Smooth muscle cell (in vitro differentiated cells): ENCODE results near the gene ITPK1. TPM values are rescaled to one million over a fixed set of nuclear protein-coding genes. Genes with fewer than 3 reads are reported as not detected.

Source experiments
- DNase-seq: peaks from one replicate; lab custom pipeline; 2025; ENCODE audit not compliant: unreplicated experiment; lab: John Stamatoyannopoulos, UW
- H2AFZ ChIP-seq: fragments of 200-600 bp; sonication (generic); 2 replicates; pipeline ENCODE4 v1.6.0; 2016; ENCODE audit warnings: antibody characterized with exemption, low read depth, mild to moderate bottlenecking
- H3F3A ChIP-seq: fragments of 200-600 bp; sonication (generic); 2 replicates; pipeline ENCODE4 v1.6.0; 2017; ENCODE audit warnings: antibody characterized with exemption, low read depth
- H3K27ac ChIP-seq: fragments of 200-600 bp; sonication (generic); 2 replicates; pipeline ENCODE4 v1.5.1; 2016; ENCODE audit warnings: low read depth, mild to moderate bottlenecking
- H3K27me3 ChIP-seq: fragments of 200-600 bp; sonication (generic); 2 replicates; pipeline ENCODE4 v1.6.1; 2016; ENCODE audit warnings: low read depth, mild to moderate bottlenecking
- H3K36me3 ChIP-seq: fragments of 200-600 bp; sonication (generic); 2 replicates; pipeline ENCODE4 v1.5.1; 2016; ENCODE audit warnings: low read depth
- H3K4me1 ChIP-seq: fragments of 200-600 bp; sonication (generic); 2 replicates; pipeline ENCODE4 v1.5.1; 2016; ENCODE audit warnings: low read depth
- H3K4me2 ChIP-seq: fragments of 200-600 bp; sonication (generic); 2 replicates; pipeline ENCODE4 v1.6.0; 2016; ENCODE audit warnings: mild to moderate bottlenecking
- H3K4me3 ChIP-seq: fragments of 200-600 bp; sonication (generic); 2 replicates; pipeline ENCODE4 v1.5.1; 2016; ENCODE audit warnings: mild to moderate bottlenecking
- H3K79me2 ChIP-seq: fragments of 200-600 bp; sonication (generic); 2 replicates; pipeline ENCODE4 v1.6.0; 2016; ENCODE audit warnings: low read depth, mild to moderate bottlenecking
- H3K9ac ChIP-seq: fragments of 200-600 bp; sonication (generic); 2 replicates; pipeline ENCODE4 v1.6.0; 2016; ENCODE audit warnings: low read depth
- H3K9me3 ChIP-seq: fragments of 200-600 bp; sonication (generic); replicated peaks from 2 replicates; pipeline ENCODE4 v1.5.1; 2016; ENCODE audit warnings: low read depth
- H4K20me1 ChIP-seq: fragments of 200-600 bp; sonication (generic); 2 replicates; pipeline ENCODE4 v1.6.0; 2016; ENCODE audit warnings: low read depth
- WGBS: methylation state at CpG from one replicate; pipeline ENCODE4 v1.1.7; 2016; ENCODE audit warnings: low lambda C conversion rate; 5-methylcytosine and 5-hydroxymethylcytosine counted together
- polyA plus RNA-seq: library from polyadenylated mRNA; unstranded; fragments of >200 nt; fragmentation: Nextera tagmentation; extraction: Ambion mirVana; gene quantifications from 2 replicates; pipeline ENCODE4 v1.2.1, GENCODE V29; 2016
- total RNA-seq: library from RNA; depleted of rRNA; stranded (reverse); fragments of >200 nt; gene quantifications from 2 replicates; pipeline ENCODE4 v1.2.3, GENCODE V29; 2014
- TF ChIP-seq, protein P1 (sequence below): fragments of 200-600 bp; sonication (generic); IDR thresholded peaks from 2 replicates; pipeline ENCODE4 v1.5.1; 2017; ENCODE audit warnings: borderline replicate concordance, mild to moderate bottlenecking, antibody characterized with exemption; ENCODE audit not compliant: insufficient read depth, poor library complexity, severe bottlenecking

ITPK1 gene
- total and polyA plus RNA-seq, 2 experiments from 2014 or later = 9.2 to 14.2 TPM

DNA sequence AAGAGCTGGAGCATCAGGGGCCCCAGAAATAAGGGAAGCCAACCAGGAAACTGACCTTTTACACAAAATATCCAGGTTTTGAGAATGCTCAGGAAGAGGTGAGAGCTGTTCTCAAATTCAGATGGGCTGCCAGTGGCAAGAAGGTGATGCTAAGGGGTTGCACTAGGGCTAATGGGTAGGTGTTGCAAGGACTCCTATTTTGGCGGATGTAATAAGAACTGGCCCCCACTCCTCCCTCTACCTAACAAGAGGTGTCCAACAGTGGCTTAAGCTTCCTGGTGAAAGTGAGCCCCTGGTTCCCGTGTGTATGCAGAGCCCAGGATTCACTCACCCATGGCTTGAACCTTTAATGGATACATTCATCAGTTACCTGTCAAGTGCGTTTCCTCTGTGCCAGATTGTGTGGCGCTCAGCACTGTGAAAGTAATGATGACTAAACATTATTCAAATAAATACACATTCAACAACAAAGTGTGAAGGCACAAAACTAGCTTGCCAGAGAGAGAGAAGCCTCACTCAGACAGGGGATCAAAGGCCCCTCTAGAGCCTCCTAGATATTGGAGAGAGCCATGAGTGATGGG is 193.5 kb downstream of the ITPK1 start:
- H3K9ac ChIP-seq = no peak overlapping the region
- no peaks in the 10 kb centered on the region for H3K9me3 ChIP-seq
- TF ChIP-seq, protein P1, sequence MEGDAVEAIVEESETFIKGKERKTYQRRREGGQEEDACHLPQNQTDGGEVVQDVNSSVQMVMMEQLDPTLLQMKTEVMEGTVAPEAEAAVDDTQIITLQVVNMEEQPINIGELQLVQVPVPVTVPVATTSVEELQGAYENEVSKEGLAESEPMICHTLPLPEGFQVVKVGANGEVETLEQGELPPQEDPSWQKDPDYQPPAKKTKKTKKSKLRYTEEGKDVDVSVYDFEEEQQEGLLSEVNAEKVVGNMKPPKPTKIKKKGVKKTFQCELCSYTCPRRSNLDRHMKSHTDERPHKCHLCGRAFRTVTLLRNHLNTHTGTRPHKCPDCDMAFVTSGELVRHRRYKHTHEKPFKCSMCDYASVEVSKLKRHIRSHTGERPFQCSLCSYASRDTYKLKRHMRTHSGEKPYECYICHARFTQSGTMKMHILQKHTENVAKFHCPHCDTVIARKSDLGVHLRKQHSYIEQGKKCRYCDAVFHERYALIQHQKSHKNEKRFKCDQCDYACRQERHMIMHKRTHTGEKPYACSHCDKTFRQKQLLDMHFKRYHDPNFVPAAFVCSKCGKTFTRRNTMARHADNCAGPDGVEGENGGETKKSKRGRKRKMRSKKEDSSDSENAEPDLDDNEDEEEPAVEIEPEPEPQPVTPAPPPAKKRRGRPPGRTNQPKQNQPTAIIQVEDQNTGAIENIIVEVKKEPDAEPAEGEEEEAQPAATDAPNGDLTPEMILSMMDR = no peak
- 83% methylated on average over 4 of the region's 4 CpGs for WGBS
- no peak overlapping the region for H3K27ac ChIP-seq
- no peak overlapping the region for H2AFZ ChIP-seq
- H4K20me1 ChIP-seq = no peaks in the 10 kb centered on the region
- DNase-seq = no peak
- H3K36me3 ChIP-seq = no peaks in the 10 kb centered on the region
- H3K4me2 ChIP-seq = no peak overlapping the region
- H3K4me1 ChIP-seq = no peaks in the 10 kb centered on the region
- H3F3A ChIP-seq = no peaks in the 10 kb centered on the region
- H3K79me2 ChIP-seq = no peaks in the 10 kb centered on the region
- no peak overlapping the region for H3K4me3 ChIP-seq
- peaks cover 54% of the 10 kb centered on the region for H3K27me3 ChIP-seq

DNA sequence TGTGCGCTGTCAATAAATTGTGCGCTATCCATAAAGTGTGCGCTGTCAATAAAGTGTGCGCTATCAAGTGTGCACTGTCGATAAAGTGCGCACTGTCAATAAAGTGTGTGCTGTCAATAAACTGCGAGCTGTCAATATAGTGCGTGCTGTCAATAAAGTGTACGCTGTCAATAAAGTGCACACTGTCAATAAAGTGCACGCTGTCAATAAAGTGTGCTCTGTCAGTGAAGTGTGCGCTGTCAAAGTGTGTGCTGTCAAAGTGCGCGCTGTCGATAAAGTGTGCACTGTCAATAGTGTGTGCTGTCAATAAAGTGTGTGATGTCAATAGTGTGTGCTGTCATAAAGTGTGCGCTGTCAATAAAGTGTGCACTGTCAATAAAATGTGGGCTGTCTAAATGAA is 195.7 kb downstream of the ITPK1 start:
- no peaks in the 10 kb centered on the region for H3F3A ChIP-seq
- H3K27me3 ChIP-seq = peaks cover 50% of the 10 kb centered on the region
- no peak overlapping the region for H3K4me2 ChIP-seq
- H3K4me1 ChIP-seq = no peaks in the 10 kb centered on the region
- H3K9me3 ChIP-seq = no peaks in the 10 kb centered on the region
- H4K20me1 ChIP-seq = no peaks in the 10 kb centered on the region
- WGBS = 96% methylated on average over 15 of the region's 15 CpGs
- H3K79me2 ChIP-seq = no peaks in the 10 kb centered on the region
- no peak overlapping the region for H3K4me3 ChIP-seq
- TF ChIP-seq, protein P1 = no peak
- H3K36me3 ChIP-seq = no peaks in the 10 kb centered on the region
- H2AFZ ChIP-seq = no peak overlapping the region
- no peak for DNase-seq
- no peak overlapping the region for H3K9ac ChIP-seq
- no peak overlapping the region for H3K27ac ChIP-seq

DNA sequence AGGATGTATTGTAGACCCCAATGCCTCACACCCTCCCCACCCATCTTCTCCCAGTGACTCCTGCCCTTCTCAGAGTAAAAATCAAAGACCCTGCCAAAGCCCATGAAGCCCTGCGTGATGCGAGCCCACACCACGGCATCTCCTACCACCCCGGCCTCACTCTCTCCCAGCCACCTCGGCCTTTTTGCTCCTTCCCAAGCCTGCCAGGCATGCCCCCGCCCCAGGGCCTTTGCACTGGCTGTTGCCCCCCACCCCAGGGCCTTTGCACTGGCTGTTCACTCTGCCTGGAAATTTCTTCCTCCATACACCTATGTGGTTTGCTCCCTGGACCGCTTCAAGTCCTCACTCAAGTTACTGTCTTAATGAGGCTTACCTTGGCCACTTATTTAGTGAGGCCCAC is 197.8 kb downstream of the ITPK1 start:
- TF ChIP-seq, protein P1 = no peak
- Histone ChIP-seq H3K27me3 (peaks cover 30% of the 10 kb centered on the region), H3K79me2 (no peaks in the 10 kb centered on the region), H3K27ac (no peak overlapping the region), H3K4me1 (no peaks in the 10 kb centered on the region), H3K4me3 (no peak overlapping the region), H3F3A (no peaks in the 10 kb centered on the region), H3K36me3 (no peaks in the 10 kb centered on the region), H3K9me3 (no peaks in the 10 kb centered on the region), H3K4me2 (no peak overlapping the region), H3K9ac (no peak overlapping the region), H2AFZ (no peak overlapping the region), H4K20me1 (no peaks in the 10 kb centered on the region)
- 64% methylated on average over 7 of the region's 7 CpGs for WGBS
- no peak for DNase-seq
